SK-N-MC (cell line): ENCODE data around the gene MRFAP1.

Source experiments
- EZH2 ChIP-seq: fragments of 200-600 bp; sonication (generic); IDR thresholded peaks from one replicate; pipeline ENCODE4 v1.6.1; 2017; ENCODE audit warnings: antibody characterized with exemption
- POLR2AphosphoS5 ChIP-seq: IDR thresholded peaks from 2 replicates; pipeline ENCODE4 v1.6.1; 2012; ENCODE audit warnings: mild to moderate bottlenecking, low read depth, low read length, borderline replicate concordance

GRCh38 chr4:6644792-6645530 is 4.5 kb downstream of the MRFAP1 start:
- no peak for TF ChIP-seq POLR2AphosphoS5
- no peak for TF ChIP-seq EZH2
